Measurements from ENCODE around the gene CXCR5.

DNA sequence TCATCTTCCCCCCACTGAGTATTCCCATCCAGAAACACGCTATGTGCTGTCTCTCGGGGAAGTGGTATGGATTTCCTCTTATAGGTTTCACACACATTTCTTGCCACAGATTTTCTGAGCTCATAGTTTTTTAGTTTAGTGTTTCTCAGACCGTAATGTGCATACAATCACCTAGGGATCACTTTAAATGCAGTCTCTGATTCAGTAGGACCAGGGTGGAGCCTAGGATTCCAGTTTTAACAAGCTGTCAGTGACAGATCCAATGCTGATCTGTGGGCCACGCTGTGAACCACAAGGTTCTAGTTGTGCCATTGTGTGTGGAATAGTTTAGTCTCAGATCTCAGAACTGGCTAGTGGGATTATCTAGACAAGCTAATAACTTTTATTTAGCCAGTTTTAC is 23.7 kb upstream of the CXCR5 start:
- TF ChIP-seq POLR2A (IDR thresholded peaks at IDR 0.05; ENCODE audit: low read length) (no peak), GATA1 (IDR thresholded peaks at IDR 0.05; ENCODE audit: low read depth, low read length) (no peak)

Measured in erythroblast (primary cell).